ENCODE results near the gene LEP. TPM values are rescaled to one million over a fixed set of nuclear protein-coding genes. Genes with fewer than 3 reads are reported as not detected.

The LEP gene
- total and polyA plus RNA-seq, 9 of the 15 experiments (the other 6 are each of a cell fraction or from before 2014, with no cell fraction given): not detected

DNA sequence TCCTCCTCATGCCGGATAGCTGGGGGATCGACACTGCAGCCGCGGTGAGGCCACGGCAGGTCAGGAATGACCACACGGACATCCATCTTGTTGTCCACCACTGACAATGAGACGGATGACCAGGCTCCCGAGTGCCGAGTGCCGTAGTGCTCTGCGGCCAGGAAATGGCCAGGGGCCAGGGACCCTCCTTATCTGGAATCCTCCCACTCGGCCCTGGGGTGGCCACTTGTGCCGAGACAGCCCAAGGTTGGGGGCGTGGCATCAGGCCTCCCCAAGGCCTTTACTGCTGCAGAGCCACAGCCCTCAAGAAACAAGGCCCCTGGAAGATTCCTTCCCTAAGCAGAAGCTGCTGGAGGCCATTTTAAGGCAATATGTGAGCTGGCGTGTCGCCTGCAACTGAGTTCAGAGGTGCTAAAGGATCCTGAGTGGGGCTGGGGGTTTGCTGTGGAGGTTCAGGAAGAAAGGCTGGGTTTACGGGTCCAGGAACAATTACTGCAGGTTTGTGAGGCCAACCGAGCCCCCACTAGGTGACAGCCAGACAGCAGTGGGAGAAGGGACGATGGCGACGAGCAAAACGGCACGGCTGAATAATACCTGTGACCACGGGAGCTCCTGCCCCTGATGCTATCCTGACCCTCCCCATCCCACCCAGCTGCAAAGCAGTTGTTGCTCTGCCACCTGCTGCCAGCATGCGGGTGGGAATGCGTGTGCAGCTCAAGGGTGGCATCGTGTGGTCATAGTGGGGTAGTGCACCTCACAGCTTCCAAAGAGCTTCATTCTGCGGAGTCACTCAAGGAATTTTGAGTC lies 31.6 kb upstream of the LEP start (continued):
- TF ChIP-seq MGA (IDR thresholded peaks at IDR 0.05): no peak
- 0 out of 2 replicates have a peak, but pooled peaks have one; percentile 5 for TF ChIP-seq NFIX (CRISPR knock-in tag; IDR thresholded peaks at IDR 0.05; ENCODE audit: low read depth)
- TF ChIP-seq, protein P1, sequence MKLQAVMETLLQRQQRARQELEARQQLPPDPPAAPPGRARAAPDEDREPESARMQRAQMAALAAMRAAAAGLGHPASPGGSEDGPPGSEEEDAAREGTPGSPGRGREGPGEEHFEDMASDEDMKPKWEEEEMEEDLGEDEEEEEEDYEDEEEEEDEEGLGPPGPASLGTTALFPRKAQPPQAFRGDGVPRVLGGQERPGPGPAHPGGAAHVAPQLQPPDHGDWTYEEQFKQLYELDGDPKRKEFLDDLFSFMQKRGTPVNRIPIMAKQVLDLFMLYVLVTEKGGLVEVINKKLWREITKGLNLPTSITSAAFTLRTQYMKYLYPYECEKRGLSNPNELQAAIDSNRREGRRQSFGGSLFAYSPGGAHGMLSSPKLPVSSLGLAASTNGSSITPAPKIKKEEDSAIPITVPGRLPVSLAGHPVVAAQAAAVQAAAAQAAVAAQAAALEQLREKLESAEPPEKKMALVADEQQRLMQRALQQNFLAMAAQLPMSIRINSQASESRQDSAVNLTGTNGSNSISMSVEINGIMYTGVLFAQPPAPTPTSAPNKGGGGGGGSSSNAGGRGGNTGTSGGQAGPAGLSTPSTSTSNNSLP (IDR thresholded peaks at IDR 0.05; ENCODE audit: borderline replicate concordance, low read depth, low read length): no peak
- TF ChIP-seq PBX2 (CRISPR knock-in tag; IDR thresholded peaks at IDR 0.05; ENCODE audit: low read depth): no peak
- no peak for TF ChIP-seq PBX2 (tag; conservative IDR thresholded peaks at IDR 0.05; ENCODE audit: low read depth)
- TF ChIP-seq PKNOX1 (IDR thresholded peaks at IDR 0.05): no peak
- TF ChIP-seq YY1 (IDR thresholded peaks at IDR 0.05; ENCODE audit: borderline replicate concordance in 1 of 3, control insufficient read depth in 1 of 3, extremely low read depth in 1 of 3, insufficient read depth in 3 of 3, insufficient read length in 1 of 3, insufficient replicate concordance in 2 of 3, low read depth in 1 of 3, low read length in 2 of 3): peak in 1 of 3 experiments; percentile 21
- TF ChIP-seq BCOR (IDR thresholded peaks at IDR 0.05): no peak
